K562 (cell line): ENCODE results near the gene REEP6. TPM values are rescaled to one million over a fixed set of nuclear protein-coding genes. Genes with fewer than 3 reads are reported as not detected.
A peak's percentile ranks its signal among the peaks of the same experiment; 100 is the strongest.

Source experiments
- BRD4 ChIP-seq: fragments of 200-600 bp; sonication (generic); IDR thresholded peaks from 2 replicates; pipeline ENCODE4 v1.6.1; 2017; ENCODE audit warnings: inconsistent platforms
- CSDE1 ChIP-seq, 2 experiments: fragments of 450-650 bp; IDR thresholded peaks; 2 replicates each; pipeline ENCODE4 v1.6.1; 2016; ENCODE audit warnings: mild to moderate bottlenecking in 1 of 2
- EZH2 ChIP-seq: IDR thresholded peaks from 2 replicates; pipeline ENCODE4 v1.6.1; 2012; ENCODE audit warnings: low read depth, mild to moderate bottlenecking, inconsistent platforms, low read length, borderline replicate concordance
- FOXJ2 ChIP-seq: fragments of 200-800 bp; sonication (Bioruptor generic); IDR thresholded peaks from 2 replicates; pipeline ENCODE4 v1.6.1; 2016; ENCODE audit warnings: missing genetic modification characterization, missing compliant biosample characterization
- HMG20A ChIP-seq: fragments of 450-650 bp; formaldehyde crosslinking; conservative IDR thresholded peaks from 2 replicates; pipeline ENCODE4 v1.4.0; 2020; ENCODE audit warnings: mild to moderate bottlenecking, mixed read lengths
- JUND ChIP-seq, 2 experiments: IDR thresholded peaks; 2 replicates in 1 of 2; 3 replicates in 1 of 2; pipeline ENCODE4 v1.6.1; 2011; ENCODE audit warnings: borderline replicate concordance in 2 of 2, low read depth in 2 of 2, low read length in 2 of 2, improper control_type of control experiment in 1 of 2, missing biosample characterization in 1 of 2, missing genetic modification characterization in 1 of 2, missing genetic modification reagents in 1 of 2
- TBP ChIP-seq: optimal IDR thresholded peaks from 2 replicates; pipeline ENCODE3; 2011; ENCODE audit warnings: low read depth, low read length, improper control_type of control experiment
- ZNF165 ChIP-seq: fragments of 250-450 bp; sonication (Bioruptor Pico); IDR thresholded peaks from 2 replicates; pipeline ENCODE4 v1.4.0; 2020; ENCODE audit warnings: borderline replicate concordance
- ZNF174 ChIP-seq: fragments of 250-450 bp; sonication (Bioruptor Pico); IDR thresholded peaks from 2 replicates; pipeline ENCODE4 v1.4.0; 2020; ENCODE audit warnings: mild to moderate bottlenecking
- ZNF354B ChIP-seq: fragments of 250-450 bp; sonication (Bioruptor Pico); IDR thresholded peaks from 2 replicates; pipeline ENCODE4 v1.4.0; 2020
- polyA plus RNA-seq, 8 experiments: library from polyadenylated mRNA; depleted of rRNA in 4 of 8; stranded (reverse) in 5 of 8; unstranded in 3 of 8; fragments of >200 nt; fragmentation: Nextera tagmentation in 2 of 8; fragmentation: Illumina TruSeq in 1 of 8; extraction: Ambion mirVana in 2 of 8; extraction: Trizol in 1 of 8; gene quantifications; 2 replicates each; pipeline versions ENCODE4 v1.2.1 to v1.2.3, GENCODE V29; 2011 to 2014; ENCODE audit warnings: inconsistent platforms in 1 of 8, missing spikeins in 1 of 8
- total RNA-seq, 7 experiments: library from RNA; depleted of rRNA in 6 of 7; stranded (reverse); fragments of >200 nt in 6 of 7; fragmentation: Illumina TruSeq in 2 of 7; extraction: Trizol in 2 of 7; gene quantifications; 2 replicates each; pipeline versions ENCODE4 v1.2.1 to v1.2.3, GENCODE V29; 2011 to 2021; ENCODE audit warnings: low replicate concordance in 1 of 7
- TF ChIP-seq, protein P1 (sequence below): fragments of 250-450 bp; sonication (Bioruptor Pico); IDR thresholded peaks from 2 replicates; pipeline ENCODE4 v1.8.0; 2022; ENCODE audit warnings: inconsistent platforms
- TF ChIP-seq, protein P2 (sequence below), 2 experiments: fragments of 200-800 bp in 1 of 2; sonication (Bioruptor generic) in 1 of 2; sonication (generic) in 1 of 2; formaldehyde crosslinking in 1 of 2; IDR thresholded peaks in 1 of 2; conservative IDR thresholded peaks in 1 of 2; 2 replicates each; pipeline versions ENCODE4 v1.5.0 to v1.6.1; 2016 to 2020; ENCODE audit warnings: missing compliant biosample characterization in 1 of 2, missing genetic modification characterization in 1 of 2, missing genetic modification reagents in 1 of 2
- TF ChIP-seq, protein P3 (sequence below): fragments of 450-650 bp; formaldehyde crosslinking; IDR thresholded peaks from 2 replicates; pipeline ENCODE4 v1.4.0; 2022; ENCODE audit warnings: missing genetic modification characterization
- TF ChIP-seq, protein P4 (sequence below): sonication (generic); formaldehyde crosslinking; IDR thresholded peaks from 2 replicates; pipeline ENCODE4 v1.8.0; 2022; ENCODE audit warnings: mild to moderate bottlenecking, low read depth, missing genetic modification reagents
- TF ChIP-seq, protein P5 (sequence below): fragments of 250-450 bp; sonication (Bioruptor Pico); IDR thresholded peaks from 2 replicates; pipeline ENCODE4 v1.5.0; 2021; ENCODE audit warnings: mild to moderate bottlenecking, borderline replicate concordance
- TF ChIP-seq, protein P6 (sequence below): fragments of 250-450 bp; sonication (Bioruptor Pico); IDR thresholded peaks from 2 replicates; pipeline ENCODE4 v1.4.0; 2020; ENCODE audit warnings: mild to moderate bottlenecking, moderate library complexity

REEP6 gene
- total and polyA plus RNA-seq, 9 of the 15 experiments (the other 6 are each of a cell fraction or from before 2014, with no cell fraction given): 1.2 to 64.2 (median 12.7) TPM

DNA sequence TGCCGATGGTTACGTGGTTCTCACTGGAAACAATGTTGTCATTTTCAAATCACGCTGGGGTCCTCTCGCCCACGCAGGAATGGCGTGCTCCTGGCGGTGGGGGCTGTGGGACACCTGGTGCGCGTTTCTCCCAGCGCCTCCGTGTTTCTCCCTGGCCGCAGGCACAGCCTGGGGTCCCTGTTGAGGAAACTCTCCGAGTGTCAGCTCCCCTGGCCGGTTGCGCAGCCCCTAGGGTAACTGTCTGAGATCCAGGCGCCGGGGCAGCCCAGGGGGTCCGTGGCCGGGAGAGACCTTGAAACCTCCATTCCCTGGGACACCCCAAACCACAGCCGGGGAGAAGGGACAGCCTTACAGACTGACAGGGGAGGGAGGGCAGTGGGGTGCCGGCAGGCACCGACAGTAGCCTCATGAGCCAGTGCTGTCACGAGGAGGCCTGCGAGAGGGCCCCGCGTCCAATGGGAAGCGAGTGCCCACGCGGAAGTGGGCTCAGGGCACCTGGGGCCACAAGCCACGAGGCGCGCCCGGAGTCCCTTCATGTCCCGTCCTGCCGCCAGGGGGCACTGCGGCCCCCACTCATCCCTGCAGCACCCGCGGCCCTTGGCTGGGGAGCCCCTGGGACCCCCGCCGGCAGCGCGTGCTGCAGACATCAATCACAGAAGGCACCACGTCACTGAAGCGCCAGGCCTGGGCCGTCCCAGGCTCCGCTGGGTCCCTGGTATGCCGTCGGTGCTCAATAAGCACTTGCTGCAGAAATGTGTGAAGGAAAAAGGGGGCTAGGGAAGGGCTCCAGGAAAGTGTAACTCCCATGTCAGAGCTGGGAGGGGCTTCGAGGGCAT, 12.3 kb downstream of the REEP6 start (continued):
- TF ChIP-seq FOXJ2 (tag) (no peak), JUND (IDR thresholded peaks at IDR 0.05; ENCODE audit: borderline replicate concordance, low read depth, low read length) (no peak), JUND (tag; IDR thresholded peaks at IDR 0.05; ENCODE audit: borderline replicate concordance, low read depth, low read length) (no peak; the same call in 2 of the 3 replicates), CSDE1 (IDR thresholded peaks at IDR 0.05) (no peak), ZNF354B (CRISPR knock-in tag) (no peak), EZH2 (no peak), ZNF174 (CRISPR knock-in tag) (no peak), TBP (no peak), ZNF165 (CRISPR knock-in tag) (0 out of 2 replicates have a peak, but pooled peaks have one; percentile 40), HMG20A (CRISPR knock-in tag) (no peak), BRD4 (no peak)
- TF ChIP-seq, protein P1, sequence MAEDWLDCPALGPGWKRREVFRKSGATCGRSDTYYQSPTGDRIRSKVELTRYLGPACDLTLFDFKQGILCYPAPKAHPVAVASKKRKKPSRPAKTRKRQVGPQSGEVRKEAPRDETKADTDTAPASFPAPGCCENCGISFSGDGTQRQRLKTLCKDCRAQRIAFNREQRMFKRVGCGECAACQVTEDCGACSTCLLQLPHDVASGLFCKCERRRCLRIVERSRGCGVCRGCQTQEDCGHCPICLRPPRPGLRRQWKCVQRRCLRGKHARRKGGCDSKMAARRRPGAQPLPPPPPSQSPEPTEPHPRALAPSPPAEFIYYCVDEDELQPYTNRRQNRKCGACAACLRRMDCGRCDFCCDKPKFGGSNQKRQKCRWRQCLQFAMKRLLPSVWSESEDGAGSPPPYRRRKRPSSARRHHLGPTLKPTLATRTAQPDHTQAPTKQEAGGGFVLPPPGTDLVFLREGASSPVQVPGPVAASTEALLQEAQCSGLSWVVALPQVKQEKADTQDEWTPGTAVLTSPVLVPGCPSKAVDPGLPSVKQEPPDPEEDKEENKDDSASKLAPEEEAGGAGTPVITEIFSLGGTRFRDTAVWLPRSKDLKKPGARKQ (CRISPR knock-in tag): no peak; the same call in 1 of the 2 replicates
- TF ChIP-seq, protein P2, sequence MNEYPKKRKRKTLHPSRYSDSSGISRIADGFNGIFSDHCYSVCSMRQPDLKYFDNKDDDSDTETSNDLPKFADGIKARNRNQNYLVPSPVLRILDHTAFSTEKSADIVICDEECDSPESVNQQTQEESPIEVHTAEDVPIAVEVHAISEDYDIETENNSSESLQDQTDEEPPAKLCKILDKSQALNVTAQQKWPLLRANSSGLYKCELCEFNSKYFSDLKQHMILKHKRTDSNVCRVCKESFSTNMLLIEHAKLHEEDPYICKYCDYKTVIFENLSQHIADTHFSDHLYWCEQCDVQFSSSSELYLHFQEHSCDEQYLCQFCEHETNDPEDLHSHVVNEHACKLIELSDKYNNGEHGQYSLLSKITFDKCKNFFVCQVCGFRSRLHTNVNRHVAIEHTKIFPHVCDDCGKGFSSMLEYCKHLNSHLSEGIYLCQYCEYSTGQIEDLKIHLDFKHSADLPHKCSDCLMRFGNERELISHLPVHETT (CRISPR knock-in tag; conservative IDR thresholded peaks at IDR 0.05 in 1 of 2, IDR thresholded peaks at IDR 0.05 in 1 of 2): 0 out of 4 replicates have a peak, but pooled peaks of 1 of the 2 experiments have one; percentile 37
- TF ChIP-seq, protein P3, sequence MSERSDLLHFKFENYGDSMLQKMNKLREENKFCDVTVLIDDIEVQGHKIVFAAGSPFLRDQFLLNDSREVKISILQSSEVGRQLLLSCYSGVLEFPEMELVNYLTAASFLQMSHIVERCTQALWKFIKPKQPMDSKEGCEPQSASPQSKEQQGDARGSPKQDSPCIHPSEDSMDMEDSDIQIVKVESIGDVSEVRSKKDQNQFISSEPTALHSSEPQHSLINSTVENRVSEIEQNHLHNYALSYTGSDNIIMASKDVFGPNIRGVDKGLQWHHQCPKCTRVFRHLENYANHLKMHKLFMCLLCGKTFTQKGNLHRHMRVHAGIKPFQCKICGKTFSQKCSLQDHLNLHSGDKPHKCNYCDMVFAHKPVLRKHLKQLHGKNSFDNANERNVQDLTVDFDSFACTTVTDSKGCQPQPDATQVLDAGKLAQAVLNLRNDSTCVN: no peak
- TF ChIP-seq, protein P4, sequence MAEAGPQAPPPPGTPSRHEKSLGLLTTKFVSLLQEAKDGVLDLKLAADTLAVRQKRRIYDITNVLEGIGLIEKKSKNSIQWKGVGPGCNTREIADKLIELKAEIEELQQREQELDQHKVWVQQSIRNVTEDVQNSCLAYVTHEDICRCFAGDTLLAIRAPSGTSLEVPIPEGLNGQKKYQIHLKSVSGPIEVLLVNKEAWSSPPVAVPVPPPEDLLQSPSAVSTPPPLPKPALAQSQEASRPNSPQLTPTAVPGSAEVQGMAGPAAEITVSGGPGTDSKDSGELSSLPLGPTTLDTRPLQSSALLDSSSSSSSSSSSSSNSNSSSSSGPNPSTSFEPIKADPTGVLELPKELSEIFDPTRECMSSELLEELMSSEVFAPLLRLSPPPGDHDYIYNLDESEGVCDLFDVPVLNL: 0 out of 2 replicates have a peak, but pooled peaks have one; percentile 18
- TF ChIP-seq, protein P5, sequence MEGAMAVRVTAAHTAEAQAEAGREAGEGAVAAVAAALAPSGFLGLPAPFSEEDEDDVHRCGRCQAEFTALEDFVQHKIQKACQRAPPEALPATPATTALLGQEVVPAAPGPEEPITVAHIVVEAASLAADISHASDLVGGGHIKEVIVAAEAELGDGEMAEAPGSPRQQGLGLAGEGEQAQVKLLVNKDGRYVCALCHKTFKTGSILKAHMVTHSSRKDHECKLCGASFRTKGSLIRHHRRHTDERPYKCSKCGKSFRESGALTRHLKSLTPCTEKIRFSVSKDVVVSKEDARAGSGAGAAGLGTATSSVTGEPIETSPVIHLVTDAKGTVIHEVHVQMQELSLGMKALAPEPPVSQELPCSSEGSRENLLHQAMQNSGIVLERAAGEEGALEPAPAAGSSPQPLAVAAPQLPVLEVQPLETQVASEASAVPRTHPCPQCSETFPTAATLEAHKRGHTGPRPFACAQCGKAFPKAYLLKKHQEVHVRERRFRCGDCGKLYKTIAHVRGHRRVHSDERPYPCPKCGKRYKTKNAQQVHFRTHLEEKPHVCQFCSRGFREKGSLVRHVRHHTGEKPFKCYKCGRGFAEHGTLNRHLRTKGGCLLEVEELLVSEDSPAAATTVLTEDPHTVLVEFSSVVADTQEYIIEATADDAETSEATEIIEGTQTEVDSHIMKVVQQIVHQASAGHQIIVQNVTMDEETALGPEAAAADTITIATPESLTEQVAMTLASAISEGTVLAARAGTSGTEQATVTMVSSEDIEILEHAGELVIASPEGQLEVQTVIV (CRISPR knock-in tag): no peak
- TF ChIP-seq, protein P6, sequence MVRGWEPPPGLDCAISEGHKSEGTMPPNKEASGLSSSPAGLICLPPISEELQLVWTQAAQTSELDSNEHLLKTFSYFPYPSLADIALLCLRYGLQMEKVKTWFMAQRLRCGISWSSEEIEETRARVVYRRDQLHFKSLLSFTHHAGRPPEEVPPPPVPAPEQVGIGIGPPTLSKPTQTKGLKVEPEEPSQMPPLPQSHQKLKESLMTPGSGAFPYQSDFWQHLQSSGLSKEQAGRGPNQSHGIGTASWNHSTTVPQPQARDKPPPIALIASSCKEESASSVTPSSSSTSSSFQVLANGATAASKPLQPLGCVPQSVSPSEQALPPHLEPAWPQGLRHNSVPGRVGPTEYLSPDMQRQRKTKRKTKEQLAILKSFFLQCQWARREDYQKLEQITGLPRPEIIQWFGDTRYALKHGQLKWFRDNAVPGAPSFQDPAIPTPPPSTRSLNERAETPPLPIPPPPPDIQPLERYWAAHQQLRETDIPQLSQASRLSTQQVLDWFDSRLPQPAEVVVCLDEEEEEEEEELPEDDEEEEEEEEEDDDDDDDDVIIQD (CRISPR knock-in tag): no peak
